Measurements from ENCODE around the gene TNFAIP1.
A peak's percentile ranks its signal among the peaks of the same experiment; 100 is the strongest.

Gene TNFAIP1

GRCh38 chr17:28372203-28372944 lies 36.8 kb downstream of the TNFAIP1 start:
- peak; percentile 18 for DNase-seq

- DNase-seq = no peak
Observed at GRCh38 chr17:28372945-28373274, 37.3 kb downstream of the TNFAIP1 start.

- DNase-seq = no peak
Observed at GRCh38 chr17:28379814-28380801, 44.5 kb downstream of the TNFAIP1 start.

GRCh38 chr17:28381141-28381825 lies 45.7 kb downstream of the TNFAIP1 start:
- DNase-seq = no peak

- DNase-seq = peak; percentile 35
Observed at GRCh38 chr17:28384281-28385036, 48.9 kb downstream of the TNFAIP1 start.

GRCh38 chr17:28385037-28385400 lies 49.5 kb downstream of the TNFAIP1 start:
- DNase-seq = no peak

- no peak for DNase-seq
Observed at GRCh38 chr17:28385406-28385805, 49.8 kb downstream of the TNFAIP1 start.

GRCh38 chr17:28386391-28386790 lies 50.8 kb downstream of the TNFAIP1 start:
- no peak for DNase-seq

GRCh38 chr17:28388106-28388505 lies 52.5 kb downstream of the TNFAIP1 start:
- no peak for DNase-seq

GRCh38 chr17:28390141-28390540 lies 54.6 kb downstream of the TNFAIP1 start:
- no peak for DNase-seq

GRCh38 chr17:28390563-28390962 lies 55.0 kb downstream of the TNFAIP1 start:
- no peak for DNase-seq

GRCh38 chr17:28390984-28391383 lies 55.4 kb downstream of the TNFAIP1 start:
- no peak for DNase-seq

GRCh38 chr17:28391401-28391800 lies 55.8 kb downstream of the TNFAIP1 start:
- DNase-seq = no peak

GRCh38 chr17:28392491-28392890 lies 56.9 kb downstream of the TNFAIP1 start:
- DNase-seq = no peak

- DNase-seq = no peak
Observed at GRCh38 chr17:28394337-28395116, 59.0 kb downstream of the TNFAIP1 start.

GRCh38 chr17:28395426-28395825 lies 59.9 kb downstream of the TNFAIP1 start:
- no peak for DNase-seq

GRCh38 chr17:28395968-28396367 lies 60.4 kb downstream of the TNFAIP1 start:
- no peak for DNase-seq

All from activated gamma-delta T cell (primary cell).